Endothelial cell of umbilical vein (primary cell): ENCODE measurements around the gene UBE2Q2. TPM values are rescaled to one million over a fixed set of nuclear protein-coding genes. Genes with fewer than 3 reads are reported as not detected.

Source experiments
- BruUV-seq: library from RNA; stranded (reverse); fragments of 400-500 nt; replicated peaks from 2 replicates; lab custom pipeline; 2021; lab: Mats Ljungman, UMichigan
- CTCF ChIA-PET: fragments of 300-600, 350-600 bp; sonication (Branson Sonifier 250); formaldehyde crosslinking; loops from one replicate; lab custom pipeline; 2021; ENCODE audit warnings: antibody characterized with exemption, inconsistent platforms; lab: Charles Lee
- POLR2A ChIA-PET: fragments of 300-600, 350-600 bp; sonication (Branson Sonifier 250); formaldehyde crosslinking; loops from one replicate; lab custom pipeline; 2021; ENCODE audit warnings: antibody characterized with exemption, inconsistent platforms; lab: Charles Lee
- DNase-seq: peaks from one replicate; pipeline ENCODE4 v3.0.0-alpha.2; 2011; ENCODE audit warnings: low read depth, low spot score
- FAIRE-seq: peaks from 2 replicates; lab custom pipeline; 2011; peaks lifted over from hg19 to GRCh38; lab: Jason Lieb, UNC
- H2AFZ ChIP-seq: 2 replicates; pipeline ENCODE4 v1.6.0; 2012; ENCODE audit warnings: low read depth, low read length, control low read depth, inconsistent platforms
- H3K27ac ChIP-seq: 2 replicates; pipeline ENCODE4 v1.5.1; 2011; ENCODE audit warnings: low read depth, mild to moderate bottlenecking, control low read depth, low read length, moderate library complexity; ENCODE audit not compliant: insufficient read depth
- H3K27me3 ChIP-seq, 2 experiments: 2 replicates each; pipeline versions ENCODE4 v1.6.0 to v1.6.1; 2011; ENCODE audit warnings: low read length in 2 of 2, mixed read lengths in 1 of 2; ENCODE audit not compliant: control insufficient read depth in 2 of 2, insufficient read depth in 2 of 2
- H3K36me3 ChIP-seq, 2 experiments: 2 replicates in 1 of 2; 3 replicates in 1 of 2; pipeline ENCODE4 v1.5.1; 2011; ENCODE audit warnings: low read length in 2 of 2, mild to moderate bottlenecking in 1 of 2, moderate library complexity in 1 of 2; ENCODE audit not compliant: control insufficient read depth in 2 of 2, insufficient read depth in 2 of 2; ENCODE audit errors: extremely low read depth in 1 of 2
- H3K4me1 ChIP-seq: 3 replicates; pipeline ENCODE4 v1.5.1; 2011; ENCODE audit warnings: mild to moderate bottlenecking, low read length; ENCODE audit not compliant: control insufficient read depth, insufficient read depth; ENCODE audit errors: extremely low read depth
- H3K4me2 ChIP-seq: 2 replicates; pipeline ENCODE4 v1.6.1; 2011; ENCODE audit warnings: low read length, control low read depth, mixed read lengths; ENCODE audit not compliant: insufficient read depth
- H3K4me3 ChIP-seq, 3 experiments: fragments of 200-600 bp in 1 of 3; sonication (generic), shearing (Covaris generic) in 1 of 3; replicated peaks in 1 of 3; 2 replicates each; pipeline ENCODE4 v1.5.1; 2011 to 2016; ENCODE audit warnings: control low read depth in 3 of 3, low read length in 3 of 3, mild to moderate bottlenecking in 2 of 3, inconsistent platforms in 1 of 3, low read depth in 1 of 3, moderate library complexity in 1 of 3; ENCODE audit not compliant: insufficient read depth in 1 of 3
- H3K79me2 ChIP-seq: 2 replicates; pipeline ENCODE4 v1.6.0; 2012; ENCODE audit warnings: low read length, inconsistent platforms; ENCODE audit not compliant: control insufficient read depth, insufficient read depth
- H3K9ac ChIP-seq: replicated peaks from 2 replicates; pipeline ENCODE3; 2011; ENCODE audit warnings: low read length, control low read depth; ENCODE audit not compliant: insufficient read depth; ENCODE audit errors: extremely low read depth
- H3K9me1 ChIP-seq: replicated peaks from 3 replicates; pipeline ENCODE4 v1.6.0; 2011; ENCODE audit warnings: mild to moderate bottlenecking, low read length; ENCODE audit not compliant: control insufficient read depth, insufficient read depth; ENCODE audit errors: extremely low read depth
- H3K9me3 ChIP-seq: replicated peaks from 2 replicates; pipeline ENCODE4 v1.5.1; 2012; ENCODE audit warnings: low read length, inconsistent platforms; ENCODE audit not compliant: control insufficient read depth, insufficient read depth
- H4K20me1 ChIP-seq: replicated peaks from 2 replicates; pipeline ENCODE3; 2011; ENCODE audit warnings: mild to moderate bottlenecking, low read length; ENCODE audit not compliant: control insufficient read depth, insufficient read depth; ENCODE audit errors: extremely low read depth
- EZH2 ChIP-seq: IDR thresholded peaks from 2 replicates; pipeline ENCODE4 v1.6.1; 2012; ENCODE audit warnings: borderline replicate concordance, low read depth, mild to moderate bottlenecking, moderate library complexity, low read length, inconsistent platforms; ENCODE audit not compliant: severe bottlenecking
- FOS ChIP-seq: IDR thresholded peaks from 2 replicates; pipeline ENCODE4 v1.6.1; 2011; ENCODE audit warnings: mild to moderate bottlenecking, low read length, moderate library complexity, borderline replicate concordance; ENCODE audit not compliant: insufficient read depth
- GATA2 ChIP-seq: IDR thresholded peaks from 2 replicates; pipeline ENCODE4 v1.7.0; 2011; ENCODE audit warnings: low read depth, mild to moderate bottlenecking, moderate library complexity, mixed read lengths, low read length; ENCODE audit not compliant: insufficient read length, insufficient read depth
- JUN ChIP-seq: IDR thresholded peaks from 2 replicates; pipeline ENCODE4 v1.6.1; 2011; ENCODE audit warnings: borderline replicate concordance, low read depth; ENCODE audit not compliant: insufficient read length, insufficient read depth
- MYC ChIP-seq: IDR thresholded peaks from one replicate; pipeline ENCODE4 v1.6.1; 2011; ENCODE audit warnings: mild to moderate bottlenecking, low read depth, low read length
- POLR2A ChIP-seq: IDR thresholded peaks from 2 replicates; pipeline ENCODE4 v1.6.1; 2012; ENCODE audit warnings: low read depth, mild to moderate bottlenecking, control low read depth, low read length
- POLR2AphosphoS5 ChIP-seq: IDR thresholded peaks from 2 replicates; pipeline ENCODE4 v1.6.1; 2012; ENCODE audit warnings: low read depth, mild to moderate bottlenecking, control low read depth, low read length, moderate library complexity; ENCODE audit not compliant: insufficient read depth
- dilution Hi-C: fragments of 300-500 bp; cut with MboI; formaldehyde crosslinking; loops from one replicate; pipeline ENCODE4 v1.15.0; 2019; ENCODE audit warnings: low sequenced_read_pairs; ENCODE audit not compliant: extremely low pct_ligation_motif_present
- intact Hi-C: fragments of 100-400 bp; cut with micrococcal nuclease; formaldehyde crosslinking; loops from one replicate; pipeline ENCODE4 v1.10.0; 2022
- polyA plus RNA-seq, 4 experiments: library from polyadenylated mRNA; depleted of rRNA in 3 of 4; stranded (reverse) in 3 of 4; unstranded in 1 of 4; fragments of >200 nt; gene quantifications; 2 replicates each; pipeline versions ENCODE4 v1.2.1 to v1.2.3, GENCODE V29; 2011 to 2012; ENCODE audit warnings: missing spikeins in 1 of 4
- total RNA-seq: library from RNA; stranded (reverse); gene quantifications from 2 replicates; pipeline ENCODE4 v1.2.3, GENCODE V29; 2021
- TF ChIP-seq, protein P1 (sequence below): IDR thresholded peaks from 2 replicates; pipeline ENCODE4 v1.6.1; 2011; ENCODE audit not compliant: insufficient read depth, insufficient read length
- TF ChIP-seq, protein P2 (sequence below), 2 donors: IDR thresholded peaks; 1 replicate in 1 of 2; 2 replicates in 1 of 2; pipeline ENCODE4 v1.5.1; 2011; ENCODE audit warnings: low read length in 2 of 2, mild to moderate bottlenecking in 2 of 2, moderate library complexity in 2 of 2, control low read depth in 1 of 2, inconsistent platforms in 1 of 2, low read depth in 1 of 2; ENCODE audit not compliant: insufficient read depth in 1 of 2; ENCODE audit errors: extremely low read depth in 1 of 2

UBE2Q2 gene
- total and polyA plus RNA-seq, 2 donors (not counting 3 experiments of a cell fraction or from before 2014, with no cell fraction given), result 12.9 to 32.8 TPM

- H4K20me1 ChIP-seq, result no peaks in the 10 kb centered on the region
- no peaks in the 10 kb centered on the region for H3K79me2 ChIP-seq
- no peak for DNase-seq
- dilution Hi-C loops, result no loop called here
- ChIA-PET POLR2A (no interaction called here), CTCF (interaction anchor here (0.6 to 1.6 kb wide), 4 partner anchors 9 to 104 kb away, joined by 3 to 5 read pairs (median 3); no protein-coding TSS in a partner anchor)
- no peaks in the 10 kb centered on the region for H3K9me1 ChIP-seq
- BruUV-seq, result no TSS peak
- H3K9me3 ChIP-seq, result no peaks in the 10 kb centered on the region
- H3K4me2 ChIP-seq, result no peak overlapping the region
- no peak for TF ChIP-seq POLR2A
- TF ChIP-seq EZH2, result no peak
- TF ChIP-seq JUN, result no peak
- no peak for TF ChIP-seq POLR2AphosphoS5
- no peak for TF ChIP-seq GATA2
- TF ChIP-seq, protein P1, sequence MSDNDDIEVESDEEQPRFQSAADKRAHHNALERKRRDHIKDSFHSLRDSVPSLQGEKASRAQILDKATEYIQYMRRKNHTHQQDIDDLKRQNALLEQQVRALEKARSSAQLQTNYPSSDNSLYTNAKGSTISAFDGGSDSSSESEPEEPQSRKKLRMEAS, result no peak
- TF ChIP-seq, protein P2, sequence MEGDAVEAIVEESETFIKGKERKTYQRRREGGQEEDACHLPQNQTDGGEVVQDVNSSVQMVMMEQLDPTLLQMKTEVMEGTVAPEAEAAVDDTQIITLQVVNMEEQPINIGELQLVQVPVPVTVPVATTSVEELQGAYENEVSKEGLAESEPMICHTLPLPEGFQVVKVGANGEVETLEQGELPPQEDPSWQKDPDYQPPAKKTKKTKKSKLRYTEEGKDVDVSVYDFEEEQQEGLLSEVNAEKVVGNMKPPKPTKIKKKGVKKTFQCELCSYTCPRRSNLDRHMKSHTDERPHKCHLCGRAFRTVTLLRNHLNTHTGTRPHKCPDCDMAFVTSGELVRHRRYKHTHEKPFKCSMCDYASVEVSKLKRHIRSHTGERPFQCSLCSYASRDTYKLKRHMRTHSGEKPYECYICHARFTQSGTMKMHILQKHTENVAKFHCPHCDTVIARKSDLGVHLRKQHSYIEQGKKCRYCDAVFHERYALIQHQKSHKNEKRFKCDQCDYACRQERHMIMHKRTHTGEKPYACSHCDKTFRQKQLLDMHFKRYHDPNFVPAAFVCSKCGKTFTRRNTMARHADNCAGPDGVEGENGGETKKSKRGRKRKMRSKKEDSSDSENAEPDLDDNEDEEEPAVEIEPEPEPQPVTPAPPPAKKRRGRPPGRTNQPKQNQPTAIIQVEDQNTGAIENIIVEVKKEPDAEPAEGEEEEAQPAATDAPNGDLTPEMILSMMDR (IDR thresholded peaks at IDR 0.05; ENCODE audit: extremely low read depth in 1 of 2, insufficient read depth in 1 of 2, low read depth in 1 of 2, low read length in 2 of 2), result no peak
- TF ChIP-seq FOS, result no peak
- no peak for TF ChIP-seq MYC
- H3K4me3 ChIP-seq, result no peak overlapping the region
- FAIRE-seq, result no peak
- H3K27me3 ChIP-seq, result peaks cover 2 to 3% of the 10 kb centered on the region in 2 experiments
- intact Hi-C loops, result no loop called here
- H3K9ac ChIP-seq, result no peak overlapping the region
- no peaks in the 10 kb centered on the region for H3K36me3 ChIP-seq
- peaks cover 3% of the 10 kb centered on the region for H3K4me1 ChIP-seq
- no peak overlapping the region for H2AFZ ChIP-seq
- no peak overlapping the region for H3K27ac ChIP-seq
Measured at GRCh38 chr15:75831806-75832102, 11.5 kb upstream of the UBE2Q2 start.
